ENCODE measurements around the gene PSMC1. TPM values are rescaled to one million over a fixed set of nuclear protein-coding genes. Genes with fewer than 3 reads are reported as not detected.

The PSMC1 gene
- total RNA-seq, 1 donor from 2014 or later: 105 TPM

DNA sequence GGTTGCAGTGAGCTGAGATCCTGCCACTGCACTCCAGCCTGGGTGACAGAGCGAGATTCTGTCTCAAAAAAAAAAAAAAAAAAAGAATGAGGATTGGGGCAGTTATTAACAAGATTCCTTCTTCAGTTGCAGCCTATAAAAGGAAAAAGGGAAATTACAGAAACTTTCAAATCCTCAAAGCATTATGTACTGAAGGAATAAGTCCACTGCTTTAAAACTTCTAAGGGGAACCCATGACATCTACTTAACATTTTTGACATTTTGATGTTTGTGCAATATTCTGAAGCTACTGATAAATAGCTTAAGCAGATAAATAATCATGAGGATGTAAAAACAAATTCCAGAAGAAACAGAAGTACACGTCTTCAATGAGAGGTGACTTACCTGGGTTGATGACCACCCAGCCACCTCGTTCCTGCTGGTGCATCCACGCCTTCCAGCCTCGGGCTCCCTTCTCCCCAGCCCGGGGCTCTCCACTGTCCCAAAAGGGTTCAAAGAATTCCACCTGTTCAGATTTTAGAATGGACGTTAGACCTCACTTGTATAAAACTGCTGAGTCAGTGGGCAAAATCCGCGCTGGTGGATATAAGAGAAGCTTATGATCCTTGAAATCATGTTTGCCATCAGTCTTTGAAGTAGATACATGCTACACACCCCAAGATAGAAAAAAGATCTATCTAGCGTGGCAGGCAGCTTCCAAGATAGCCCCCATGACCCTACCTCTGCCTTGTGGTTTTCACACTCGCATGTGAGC is 41.7 kb downstream of the PSMC1 start:
- TF ChIP-seq, protein P1, sequence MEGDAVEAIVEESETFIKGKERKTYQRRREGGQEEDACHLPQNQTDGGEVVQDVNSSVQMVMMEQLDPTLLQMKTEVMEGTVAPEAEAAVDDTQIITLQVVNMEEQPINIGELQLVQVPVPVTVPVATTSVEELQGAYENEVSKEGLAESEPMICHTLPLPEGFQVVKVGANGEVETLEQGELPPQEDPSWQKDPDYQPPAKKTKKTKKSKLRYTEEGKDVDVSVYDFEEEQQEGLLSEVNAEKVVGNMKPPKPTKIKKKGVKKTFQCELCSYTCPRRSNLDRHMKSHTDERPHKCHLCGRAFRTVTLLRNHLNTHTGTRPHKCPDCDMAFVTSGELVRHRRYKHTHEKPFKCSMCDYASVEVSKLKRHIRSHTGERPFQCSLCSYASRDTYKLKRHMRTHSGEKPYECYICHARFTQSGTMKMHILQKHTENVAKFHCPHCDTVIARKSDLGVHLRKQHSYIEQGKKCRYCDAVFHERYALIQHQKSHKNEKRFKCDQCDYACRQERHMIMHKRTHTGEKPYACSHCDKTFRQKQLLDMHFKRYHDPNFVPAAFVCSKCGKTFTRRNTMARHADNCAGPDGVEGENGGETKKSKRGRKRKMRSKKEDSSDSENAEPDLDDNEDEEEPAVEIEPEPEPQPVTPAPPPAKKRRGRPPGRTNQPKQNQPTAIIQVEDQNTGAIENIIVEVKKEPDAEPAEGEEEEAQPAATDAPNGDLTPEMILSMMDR (IDR thresholded peaks at IDR 0.05; ENCODE audit: unreplicated experiment): no peak
- peaks cover 30% of the 10 kb centered on the region for H3K36me3 Mint-ChIP-seq (ENCODE audit: low read depth, unreplicated experiment)
- H3K27ac Mint-ChIP-seq (ENCODE audit: unreplicated experiment): no peak overlapping the region
- no peak overlapping the region for H3K4me3 Mint-ChIP-seq (ENCODE audit: unreplicated experiment)
- peaks cover 7% of the 10 kb centered on the region for H3K4me1 Mint-ChIP-seq (ENCODE audit: unreplicated experiment)
- no peaks in the 10 kb centered on the region for H3K9me3 Mint-ChIP-seq (ENCODE audit: unreplicated experiment)
- no peak for DNase-seq (ENCODE audit: low spot score)
- H3K27me3 Mint-ChIP-seq (ENCODE audit: unreplicated experiment): peaks cover 7% of the 10 kb centered on the region

DNA sequence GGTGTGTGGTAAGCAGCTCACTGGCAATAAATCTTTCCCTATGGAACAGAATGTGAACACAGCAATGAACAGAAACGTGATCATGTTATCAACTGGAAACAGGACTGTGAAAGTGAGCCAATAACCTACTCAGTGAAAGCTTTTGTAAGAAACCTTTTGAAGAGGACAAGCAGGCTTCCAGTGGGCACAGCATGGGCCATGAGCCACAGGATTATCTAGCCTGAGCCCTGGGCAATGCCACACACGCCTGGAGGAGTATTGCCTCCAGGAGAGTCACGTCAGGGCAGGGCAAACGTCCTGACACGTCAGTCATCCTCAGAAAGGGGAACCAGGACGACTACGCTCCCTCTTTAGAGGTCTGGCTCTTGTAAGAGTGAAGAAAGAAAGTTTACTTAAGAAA is 43.1 kb downstream of the PSMC1 start:
- H3K36me3 Mint-ChIP-seq (ENCODE audit: low read depth, unreplicated experiment): peaks cover 29% of the 10 kb centered on the region

DNA sequence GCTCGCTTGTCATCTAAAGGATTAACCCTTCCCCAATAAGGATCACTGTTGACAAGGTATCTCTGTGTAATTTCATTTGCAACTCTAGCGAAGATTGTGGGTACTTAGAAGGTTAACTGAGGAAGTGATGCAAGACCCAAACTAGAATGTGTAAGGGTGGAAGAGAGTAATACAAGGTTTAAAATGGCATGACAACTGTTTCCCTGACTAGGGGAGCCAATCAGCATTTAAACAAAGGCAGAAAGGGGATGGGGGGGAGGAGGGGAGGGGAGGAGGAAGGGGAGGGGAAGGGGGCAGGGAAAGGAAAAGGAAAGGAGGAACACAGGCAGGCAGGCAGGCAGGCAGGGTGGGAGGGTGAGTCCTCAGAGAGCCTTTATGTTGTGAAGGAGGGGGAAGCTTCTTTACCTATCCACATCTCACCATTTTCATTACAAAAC is 44.3 kb downstream of the PSMC1 start:
- peaks cover 29% of the 10 kb centered on the region for H3K36me3 Mint-ChIP-seq (ENCODE audit: low read depth, unreplicated experiment)

More for the DNA sequence above, 43.1 kb downstream of the PSMC1 start:
- no peak overlapping the region for H3K4me3 Mint-ChIP-seq (ENCODE audit: unreplicated experiment)
- no peaks in the 10 kb centered on the region for H3K9me3 Mint-ChIP-seq (ENCODE audit: unreplicated experiment)
- DNase-seq (ENCODE audit: low spot score): no peak
- H3K27ac Mint-ChIP-seq (ENCODE audit: unreplicated experiment): no peak overlapping the region
- peaks cover 7% of the 10 kb centered on the region for H3K27me3 Mint-ChIP-seq (ENCODE audit: unreplicated experiment)
- peaks cover 7% of the 10 kb centered on the region for H3K4me1 Mint-ChIP-seq (ENCODE audit: unreplicated experiment)
- TF ChIP-seq, protein P1 (IDR thresholded peaks at IDR 0.05; ENCODE audit: unreplicated experiment): no peak

DNA sequence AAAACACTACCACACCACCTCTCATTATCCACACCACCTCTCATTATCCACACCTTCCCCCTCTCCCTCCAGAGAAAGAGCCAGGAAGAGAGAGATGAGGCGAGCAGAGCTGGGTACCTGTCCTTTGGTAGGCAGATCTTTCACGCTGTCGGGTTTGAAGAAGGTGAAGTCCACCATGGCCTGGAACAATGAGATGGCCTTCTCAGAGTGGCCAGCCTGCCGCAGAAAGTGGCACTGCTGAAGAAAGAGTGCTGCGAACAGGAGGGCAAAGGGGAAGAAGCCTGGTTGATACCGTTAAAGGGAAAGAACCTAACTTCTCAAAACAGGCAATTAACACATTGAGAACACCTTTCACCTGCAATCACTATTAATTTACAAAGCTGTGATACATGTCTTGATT is 44.8 kb downstream of the PSMC1 start:
- Mint-ChIP-seq H3K4me3 (ENCODE audit: unreplicated experiment) (no peak overlapping the region), H3K27ac (ENCODE audit: unreplicated experiment) (peak overlapping the region; percentile 80), H3K9me3 (ENCODE audit: unreplicated experiment) (no peaks in the 10 kb centered on the region), H3K27me3 (ENCODE audit: unreplicated experiment) (peaks cover 7% of the 10 kb centered on the region), H3K36me3 (ENCODE audit: low read depth, unreplicated experiment) (peaks cover 26% of the 10 kb centered on the region), H3K4me1 (ENCODE audit: unreplicated experiment) (peaks cover 7% of the 10 kb centered on the region)
- no peak for DNase-seq (ENCODE audit: low spot score)
- TF ChIP-seq, protein P1 (IDR thresholded peaks at IDR 0.05; ENCODE audit: unreplicated experiment): no peak

More for the DNA sequence above, 44.3 kb downstream of the PSMC1 start:
- no peak for DNase-seq (ENCODE audit: low spot score)
- Mint-ChIP-seq H3K27ac (ENCODE audit: unreplicated experiment) (peak overlapping the region; percentile 80), H3K4me3 (ENCODE audit: unreplicated experiment) (no peak overlapping the region), H3K27me3 (ENCODE audit: unreplicated experiment) (peaks cover 7% of the 10 kb centered on the region), H3K4me1 (ENCODE audit: unreplicated experiment) (peaks cover 7% of the 10 kb centered on the region), H3K9me3 (ENCODE audit: unreplicated experiment) (no peaks in the 10 kb centered on the region)
- TF ChIP-seq, protein P1 (IDR thresholded peaks at IDR 0.05; ENCODE audit: unreplicated experiment): no peak

DNA sequence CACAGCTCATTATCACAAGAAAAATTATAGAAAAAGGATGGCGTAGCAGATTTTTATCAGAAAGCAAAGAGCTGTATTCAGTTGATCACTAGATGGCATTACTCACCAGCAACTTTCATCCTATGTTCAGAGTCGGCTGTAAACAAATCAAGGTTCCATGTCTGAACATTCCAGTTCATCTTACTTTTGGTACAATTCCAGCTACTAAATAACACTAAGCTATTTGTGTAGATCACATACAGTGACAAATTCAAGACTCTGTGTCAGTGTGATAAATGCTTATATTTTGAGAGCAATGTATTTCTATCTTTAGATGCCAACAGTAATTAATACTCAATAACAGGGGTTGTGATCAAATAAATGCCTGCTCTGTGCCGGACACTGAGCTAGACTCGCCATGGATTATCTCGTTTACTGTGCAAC is 45.3 kb downstream of the PSMC1 start:
- H3K4me3 Mint-ChIP-seq (ENCODE audit: unreplicated experiment): no peak overlapping the region
- H3K4me1 Mint-ChIP-seq (ENCODE audit: unreplicated experiment): peaks cover 7% of the 10 kb centered on the region
- DNase-seq (ENCODE audit: low spot score): no peak
- peaks cover 7% of the 10 kb centered on the region for H3K27me3 Mint-ChIP-seq (ENCODE audit: unreplicated experiment)
- no peak overlapping the region for H3K27ac Mint-ChIP-seq (ENCODE audit: unreplicated experiment)
- peaks cover 20% of the 10 kb centered on the region for H3K36me3 Mint-ChIP-seq (ENCODE audit: low read depth, unreplicated experiment)
- TF ChIP-seq, protein P1 (IDR thresholded peaks at IDR 0.05; ENCODE audit: unreplicated experiment): no peak
- no peaks in the 10 kb centered on the region for H3K9me3 Mint-ChIP-seq (ENCODE audit: unreplicated experiment)

Data from endothelial cell (in vitro differentiated cells).